ENCODE measurements around the gene IL23A.
"Not testable (repeated sequence)": the region's sequence is repeated elsewhere in the genome, so short reads cannot be mapped to it uniquely, and the experiment has no call there.

Gene IL23A

DNA sequence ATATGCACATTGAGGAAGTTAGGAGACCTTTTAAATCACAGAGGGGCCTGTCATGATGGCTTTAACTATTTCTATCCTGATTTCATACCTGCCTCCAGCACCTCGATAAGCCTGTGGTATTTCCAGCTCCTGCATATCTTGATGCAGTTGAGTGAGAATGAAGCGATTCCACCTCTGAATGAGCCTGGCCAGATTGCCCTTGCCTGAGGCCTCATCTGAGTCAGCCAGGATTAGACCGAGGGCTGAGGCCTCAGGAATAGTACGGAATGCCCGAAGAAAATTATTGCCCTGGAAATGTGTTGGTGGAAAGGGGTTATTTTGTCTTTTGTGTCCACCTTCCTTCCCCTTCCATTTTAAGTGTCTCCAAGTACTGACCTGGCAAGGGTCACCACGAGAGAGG lies 14.5 kb upstream of the IL23A start:
- no peak for DNase-seq (ENCODE audit: low read depth in 1 of 2, low spot score in 1 of 2)

DNA sequence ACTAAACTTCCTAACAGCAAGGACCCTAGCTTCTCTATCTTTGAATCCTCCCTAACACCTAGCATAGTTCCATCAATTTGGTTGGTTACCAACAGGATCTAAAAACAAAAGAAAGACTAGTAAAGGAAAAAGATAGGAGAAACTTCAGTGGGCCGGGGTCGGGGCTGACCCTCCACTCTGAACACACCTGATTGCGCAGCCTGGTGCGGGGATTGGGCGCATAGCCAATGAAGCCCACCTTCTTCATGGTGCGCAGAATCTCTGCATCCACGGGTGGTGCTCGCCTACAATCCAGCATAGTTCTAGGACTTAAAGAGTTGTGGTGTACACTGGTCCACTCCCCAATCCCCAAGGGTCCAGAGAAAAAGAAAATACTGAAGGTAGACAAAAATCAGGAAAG lies 12.6 kb upstream of the IL23A start:
- DNase-seq (ENCODE audit: low read depth in 1 of 2, low spot score in 1 of 2) = no peak

DNA sequence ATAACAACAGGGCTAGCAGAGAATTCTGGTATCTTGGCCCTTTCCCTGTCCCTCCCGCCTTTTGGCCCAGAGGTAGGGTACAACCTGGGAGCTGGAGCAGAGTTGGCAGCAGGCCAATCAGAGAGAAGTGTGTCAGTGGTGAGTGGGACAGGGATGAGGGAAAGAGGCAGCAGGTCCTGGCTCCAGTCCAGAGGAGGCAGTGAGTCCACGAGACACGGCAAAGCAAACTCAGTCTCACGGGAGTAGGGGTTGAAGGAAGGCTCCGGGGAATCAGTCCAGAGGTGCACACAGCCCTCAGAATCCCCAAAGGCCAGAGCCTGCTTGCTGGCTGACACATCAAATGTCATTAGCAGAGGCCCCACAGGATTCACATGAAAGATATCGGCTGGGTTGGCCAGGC lies 12.2 kb upstream of the IL23A start:
- DNase-seq (ENCODE audit: low read depth in 1 of 2, low spot score in 1 of 2) = no peak

DNA sequence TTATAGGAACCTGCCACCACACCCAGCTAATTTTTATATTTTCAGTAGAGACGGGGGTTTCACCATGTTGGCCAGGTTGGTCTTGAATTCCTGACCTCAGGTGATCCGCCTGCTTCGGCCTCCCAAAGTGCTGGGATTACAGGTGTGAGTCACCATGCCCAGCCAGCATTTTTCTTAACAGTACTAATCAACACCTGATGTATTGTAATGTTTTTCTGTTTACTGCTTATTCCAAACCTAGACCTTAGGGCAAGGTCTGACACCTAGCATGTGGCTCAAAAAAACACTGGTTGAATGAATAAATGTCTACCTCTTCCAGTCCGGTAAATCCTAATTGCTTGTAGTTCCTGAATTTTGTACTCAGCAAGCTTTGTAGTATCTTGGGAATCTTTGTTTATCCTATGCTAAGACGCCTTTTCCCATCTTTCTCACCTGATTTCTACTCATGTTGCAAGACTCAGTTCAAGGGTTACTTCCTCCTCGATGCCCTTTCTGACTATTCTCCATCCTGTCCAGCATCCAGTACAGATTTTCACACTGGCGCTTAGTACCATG lies 7.7 kb upstream of the IL23A start:
- DNase-seq (ENCODE audit: low read depth in 1 of 2, low spot score in 1 of 2) = no peak

GRCh38 chr12:56332512-56333196 lies 6.0 kb upstream of the IL23A start:
- no peak for DNase-seq (ENCODE audit: low read depth in 1 of 2, low spot score in 1 of 2)

- DNase-seq (ENCODE audit: low read depth in 1 of 2, low spot score in 1 of 2) = no peak
These were observed 5.4 kb upstream of the IL23A start for GRCh38 chr12:56333197-56333678.

DNA sequence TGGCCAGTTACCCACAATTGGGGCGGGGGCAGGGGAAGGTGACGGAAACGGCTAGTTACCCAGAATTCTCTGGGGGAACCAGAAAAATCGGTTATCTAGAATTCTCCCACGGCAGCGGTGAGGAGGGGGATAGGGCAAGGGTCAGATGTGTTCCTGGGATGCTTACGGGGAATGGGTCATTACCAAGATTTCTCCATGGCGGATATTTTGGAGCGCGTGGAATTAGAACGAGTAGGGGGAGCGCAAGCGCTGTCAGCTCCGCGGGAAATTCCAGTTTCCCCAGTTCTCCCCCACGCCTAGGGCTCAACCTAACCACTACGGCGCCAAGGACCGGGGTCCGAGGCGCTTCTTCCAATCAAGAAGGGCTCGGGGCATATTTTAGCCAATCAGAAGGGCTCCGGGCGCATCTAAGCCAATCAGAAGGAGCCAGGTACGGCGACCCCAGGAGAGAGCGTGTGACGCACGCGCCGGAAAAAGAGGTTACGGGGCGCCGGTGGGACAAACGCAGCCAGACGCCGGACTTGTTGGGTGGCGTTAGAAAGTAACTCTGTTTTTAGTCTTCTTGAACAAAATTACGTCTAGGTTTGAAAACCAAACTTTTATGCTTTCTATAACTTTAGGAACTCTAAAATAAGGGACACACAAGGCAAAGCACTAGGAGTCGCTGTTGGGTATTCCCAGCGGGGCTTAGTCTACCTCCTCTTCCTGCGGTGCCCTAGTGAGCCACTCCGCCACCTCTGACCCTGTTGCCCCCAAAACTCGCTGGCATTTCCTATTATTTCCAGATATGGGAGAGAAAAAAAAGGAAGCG lies 4.8 kb upstream of the IL23A start, which contains the start of gene PAN2:
Gene PAN2 (minus strand): TSS at position 322 of the 811 bp plus-strand sequence. CDS start 906 bp downstream, outside the sequence.
- DNase-seq (ENCODE audit: low read depth in 1 of 2, low spot score in 1 of 2) = peak; percentile 74 to 94

DNA sequence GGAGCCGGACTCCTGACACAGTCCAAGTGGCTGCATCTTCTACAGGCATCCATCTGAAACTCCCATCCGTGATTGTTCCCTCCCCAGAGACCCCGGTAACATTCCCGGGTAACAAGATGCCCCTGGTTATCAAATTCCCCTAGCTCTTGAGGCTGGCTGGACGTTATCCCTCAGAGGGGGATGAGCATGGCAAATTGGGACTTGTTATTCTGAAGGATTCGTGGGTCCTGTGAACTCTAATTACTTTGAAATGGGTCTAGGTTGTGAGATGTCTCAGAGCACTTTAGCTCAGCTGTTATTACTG lies 4.2 kb upstream of the IL23A start:
- no peak for DNase-seq (ENCODE audit: low read depth in 1 of 2, low spot score in 1 of 2)

GRCh38 chr12:56335527-56335926 lies 3.2 kb upstream of the IL23A start:
- not testable (repeated sequence) for DNase-seq (ENCODE audit: low read depth in 1 of 2, low spot score in 1 of 2)

- no peak for DNase-seq (ENCODE audit: low read depth in 1 of 2, low spot score in 1 of 2)
These were observed 2.1 kb upstream of the IL23A start for GRCh38 chr12:56336361-56337167.

GRCh38 chr12:56337753-56338251 lies 882 bp upstream of the IL23A start:
- DNase-seq (ENCODE audit: low read depth in 1 of 2, low spot score in 1 of 2) = no peak

DNA sequence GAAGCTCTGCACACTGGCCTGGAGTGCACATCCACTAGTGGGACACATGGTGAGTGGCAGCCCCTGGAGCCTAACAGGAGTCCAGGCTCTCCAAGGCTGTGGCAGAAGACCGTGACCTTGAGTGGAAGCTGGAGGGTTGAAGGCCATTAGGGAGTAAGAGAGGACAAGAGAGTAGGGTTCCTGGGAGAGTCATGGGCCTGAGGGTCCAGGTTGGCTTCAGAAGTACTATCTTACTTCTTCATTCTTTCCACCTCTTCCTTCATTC lies 406 bp downstream of the IL23A start:
- no peak for DNase-seq (ENCODE audit: low read depth in 1 of 2, low spot score in 1 of 2)

DNA sequence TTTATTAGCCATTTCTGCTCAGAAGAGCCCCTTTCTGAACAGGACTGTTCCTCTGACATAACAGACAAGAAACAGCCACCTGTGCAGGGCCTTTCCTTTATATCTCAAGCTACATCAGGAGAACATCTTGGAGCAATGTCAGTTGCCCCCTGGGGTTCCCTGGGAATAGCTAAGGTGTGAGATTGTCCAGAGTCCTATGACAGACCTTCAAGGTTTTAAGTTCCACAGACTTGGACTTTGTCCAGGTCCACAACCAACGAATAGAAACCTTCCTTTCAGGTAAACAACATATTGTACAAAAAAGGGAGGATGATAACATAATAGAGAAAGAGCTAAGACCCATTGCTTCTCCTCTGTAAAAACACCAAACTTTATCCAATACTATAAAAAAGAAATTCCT lies 2.9 kb downstream of the IL23A start:
- no peak for DNase-seq (ENCODE audit: low read depth in 1 of 2, low spot score in 1 of 2)

GRCh38 chr12:56342290-56342689 lies 3.6 kb downstream of the IL23A start:
- not testable (repeated sequence) for DNase-seq (ENCODE audit: low read depth in 1 of 2, low spot score in 1 of 2)

DNA sequence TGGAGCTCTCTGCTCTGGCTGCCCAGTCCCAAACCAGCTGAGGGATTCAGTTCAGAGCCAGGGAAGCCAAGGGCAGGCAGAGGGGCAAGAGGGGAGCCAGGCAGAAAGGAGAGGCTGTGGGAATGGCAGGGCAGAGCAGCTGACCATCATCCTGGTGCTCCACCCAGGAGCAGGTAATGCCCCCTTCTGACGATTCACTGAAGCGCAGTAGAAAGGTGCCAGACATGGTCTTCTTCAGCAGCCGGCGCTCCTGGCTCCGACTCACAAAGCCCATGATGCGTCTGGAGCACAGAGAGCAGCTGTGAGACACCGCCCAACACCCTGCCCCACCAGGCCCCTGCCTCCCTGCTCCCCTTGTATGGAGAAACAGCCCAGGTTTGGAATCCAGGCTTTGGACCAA lies 8.0 kb downstream of the IL23A start:
- DNase-seq (ENCODE audit: low read depth in 1 of 2, low spot score in 1 of 2) = no peak

DNA sequence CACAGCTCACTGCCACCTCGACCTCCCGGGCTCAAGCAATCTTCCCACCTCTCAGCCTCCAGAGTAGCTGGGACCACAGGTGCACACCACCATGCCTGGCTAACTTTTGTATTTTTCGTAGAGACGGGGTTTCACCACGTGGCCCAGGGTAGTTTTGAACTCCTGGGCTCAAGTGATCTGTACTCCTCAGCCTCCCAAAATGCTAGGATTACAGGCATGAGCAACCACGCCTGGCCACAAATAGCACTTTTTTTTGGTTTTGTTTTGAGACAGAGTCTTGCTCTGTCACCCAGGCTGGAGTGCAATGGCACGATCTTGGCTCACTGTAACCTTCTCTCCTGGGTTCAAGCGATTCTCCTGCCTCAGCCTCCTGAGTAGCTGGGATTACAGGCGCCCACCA lies 8.6 kb downstream of the IL23A start:
- DNase-seq (ENCODE audit: low read depth in 1 of 2, low spot score in 1 of 2) = not testable (repeated sequence)

- DNase-seq (ENCODE audit: low read depth in 1 of 2, low spot score in 1 of 2) = no peak
These were observed 10.1 kb downstream of the IL23A start for GRCh38 chr12:56348776-56349175.

DNA sequence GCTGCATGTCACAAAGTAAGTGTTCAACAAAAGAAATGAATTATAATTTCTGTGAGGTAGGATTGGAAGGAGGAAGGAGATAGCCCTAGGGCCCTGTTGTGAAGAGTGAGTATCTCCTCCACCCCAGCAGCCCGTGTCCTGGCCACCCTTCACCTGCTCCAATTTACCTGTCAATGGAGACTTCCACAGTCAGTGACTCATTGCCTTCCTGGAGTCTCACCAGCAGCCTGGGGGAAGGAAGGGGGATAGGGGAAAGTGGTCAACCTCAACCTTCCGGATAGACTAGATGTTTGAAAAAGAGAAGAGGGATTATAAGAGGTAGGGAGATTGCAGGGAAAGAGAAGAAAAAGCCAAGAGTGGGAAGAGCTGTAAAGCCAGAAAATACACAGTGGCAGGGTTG lies 12.0 kb downstream of the IL23A start:
- DNase-seq (ENCODE audit: low read depth in 1 of 2, low spot score in 1 of 2) = no peak

GRCh38 chr12:56351325-56351724 lies 12.6 kb downstream of the IL23A start:
- no peak for DNase-seq (ENCODE audit: low read depth in 1 of 2, low spot score in 1 of 2)

DNA sequence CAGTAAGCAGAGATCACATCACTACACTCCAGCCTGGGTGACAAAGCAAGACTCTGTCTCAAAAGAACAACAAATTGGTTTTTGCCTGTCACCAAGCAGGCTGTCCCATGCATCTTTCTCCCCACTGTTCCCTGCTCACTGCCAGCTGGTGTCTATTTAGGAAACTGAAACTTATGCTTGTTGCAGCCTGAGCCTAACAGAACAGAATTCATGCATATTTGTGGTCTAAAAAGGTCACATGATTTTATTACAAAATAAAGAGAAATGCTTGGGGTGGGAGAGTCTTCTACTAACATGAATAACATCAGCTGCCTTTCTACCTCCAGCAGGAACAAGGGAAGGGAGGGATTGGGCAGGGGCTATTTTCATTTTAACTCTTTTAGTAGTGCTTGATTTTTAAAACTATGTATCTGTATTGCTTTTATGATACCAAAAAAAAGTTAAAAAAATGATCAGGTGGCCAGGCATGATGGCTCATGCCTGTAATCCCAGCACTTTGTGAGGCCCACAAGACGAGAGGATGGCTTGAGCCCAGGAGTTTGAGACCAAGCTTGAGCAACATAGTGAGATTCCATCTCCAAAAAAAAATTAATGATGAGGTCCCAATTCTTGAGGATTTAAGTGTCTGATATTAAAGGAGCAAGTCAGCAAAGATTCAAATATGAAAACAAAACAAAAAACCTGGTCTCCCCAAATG lies 20.3 kb downstream of the IL23A start:
- DNase-seq (ENCODE audit: low read depth in 1 of 2, low spot score in 1 of 2) = no peak

Data from activated CD4-positive, alpha-beta T cell treated with anti-CD3 and anti-CD28 coated beads, Interleukin-2, amount 50 U/mL, for 24 hours (primary cell).